Measurements from ENCODE around the gene CPSF6.
"Not testable (repeated sequence)": the region's sequence is repeated elsewhere in the genome, so short reads cannot be mapped to it uniquely, and the experiment has no call there.

DNA sequence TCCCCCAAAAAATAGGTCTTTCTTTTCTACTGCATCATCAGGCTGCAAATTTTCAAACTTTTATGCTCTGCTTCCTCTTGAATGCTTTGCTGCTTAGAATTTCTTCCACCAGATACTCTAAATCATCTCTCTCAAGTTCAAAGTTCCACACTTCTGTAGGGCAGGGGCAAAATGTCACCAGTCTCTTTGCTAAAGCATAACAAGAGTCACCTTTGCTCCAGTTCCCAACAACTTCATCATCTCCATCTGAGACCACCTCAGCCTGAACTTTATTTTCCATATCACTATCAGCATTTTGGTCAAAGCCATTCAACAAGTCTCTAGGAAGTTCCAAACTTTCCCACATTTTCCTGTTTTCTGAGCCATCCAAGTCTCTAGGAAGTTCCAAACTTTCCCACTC, 77.4 kb downstream of the CPSF6 start:
- not testable (repeated sequence) for TF ChIP-seq CTCF (IDR thresholded peaks at IDR 0.05; ENCODE audit: extremely low read depth in 1 of 2, insufficient read depth in 1 of 2, low read depth in 1 of 2, low read length in 2 of 2); POLR2A (IDR thresholded peaks at IDR 0.05; ENCODE audit: low read depth, low read length); FOS (IDR thresholded peaks at IDR 0.05; ENCODE audit: borderline replicate concordance, insufficient read depth, low read length); POLR2AphosphoS5 (IDR thresholded peaks at IDR 0.05; ENCODE audit: insufficient read depth, low read depth, low read length)

All from endothelial cell of umbilical vein (primary cell).